HG02642 (cell line): Measurements from ENCODE around the gene ERBB2.

Experiments used
- ATAC-seq: cut with Tn5 transposase; IDR thresholded peaks from one replicate; pipeline ENCODE4 v1.9.1; 2021; ENCODE audit warnings: mild to moderate bottlenecking; ENCODE audit not compliant: unreplicated experiment, poor library complexity

Gene ERBB2

GRCh38 chr17:39699818-39700147 is at the start of gene ERBB2:
ERBB2 (plus strand) TSS chr17:39700064; CDS start chr17:39700239, 175 bp downstream.
- ATAC-seq = no peak

GRCh38 chr17:39650121-39650579 is 49.7 kb upstream of the ERBB2 start:
- ATAC-seq = no peak

- ATAC-seq = no peak
Observed at GRCh38 chr17:39651923-39652586, 47.8 kb upstream of the ERBB2 start.

GRCh38 chr17:39652587-39653315 is 47.1 kb upstream of the ERBB2 start:
- no peak for ATAC-seq

GRCh38 chr17:39653316-39653661 is 46.6 kb upstream of the ERBB2 start:
- no peak for ATAC-seq

DNA sequence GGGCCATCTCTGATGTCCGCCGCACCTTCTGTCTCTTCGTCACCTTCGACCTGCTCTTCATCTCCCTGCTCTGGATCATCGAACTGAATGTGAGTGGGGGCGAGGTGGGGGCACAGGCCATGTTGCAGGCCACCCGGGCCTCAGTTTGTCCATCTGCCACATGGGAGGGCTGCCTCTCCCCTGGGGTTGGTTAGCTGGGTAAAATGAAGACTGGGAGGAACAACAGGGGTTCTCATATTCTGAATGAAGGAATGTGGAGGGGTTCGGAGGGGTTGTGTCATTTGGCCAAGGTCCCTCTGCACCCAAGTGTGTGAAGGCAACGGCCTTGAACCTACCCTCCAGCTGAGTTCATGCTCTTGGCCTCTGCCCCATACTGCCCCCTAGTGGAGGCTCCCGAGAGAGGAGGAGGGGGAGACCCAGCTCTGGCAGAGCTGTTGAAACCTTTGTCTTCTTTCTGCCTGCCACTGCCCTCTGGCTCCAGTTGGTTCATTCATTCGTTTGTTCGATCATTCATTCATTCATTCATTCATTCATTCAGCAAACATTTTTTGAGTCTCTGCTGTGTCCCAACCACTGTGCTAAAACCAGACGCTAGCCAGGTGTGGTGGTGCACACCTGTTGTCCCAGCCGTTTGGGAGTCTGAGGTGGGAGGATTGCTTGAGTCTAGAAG is 46.1 kb upstream of the ERBB2 start:
- ATAC-seq = peak; percentile 48

GRCh38 chr17:39655105-39655504 is 44.8 kb upstream of the ERBB2 start:
- ATAC-seq = no peak

- ATAC-seq = no peak
Observed at GRCh38 chr17:39658346-39658745, 41.5 kb upstream of the ERBB2 start.

GRCh38 chr17:39658760-39659159 is 41.1 kb upstream of the ERBB2 start:
- no peak for ATAC-seq

- no peak for ATAC-seq
Observed at GRCh38 chr17:39659279-39660010, 40.4 kb upstream of the ERBB2 start.

- ATAC-seq = no peak
Observed at GRCh38 chr17:39660011-39660360, 39.9 kb upstream of the ERBB2 start.

DNA sequence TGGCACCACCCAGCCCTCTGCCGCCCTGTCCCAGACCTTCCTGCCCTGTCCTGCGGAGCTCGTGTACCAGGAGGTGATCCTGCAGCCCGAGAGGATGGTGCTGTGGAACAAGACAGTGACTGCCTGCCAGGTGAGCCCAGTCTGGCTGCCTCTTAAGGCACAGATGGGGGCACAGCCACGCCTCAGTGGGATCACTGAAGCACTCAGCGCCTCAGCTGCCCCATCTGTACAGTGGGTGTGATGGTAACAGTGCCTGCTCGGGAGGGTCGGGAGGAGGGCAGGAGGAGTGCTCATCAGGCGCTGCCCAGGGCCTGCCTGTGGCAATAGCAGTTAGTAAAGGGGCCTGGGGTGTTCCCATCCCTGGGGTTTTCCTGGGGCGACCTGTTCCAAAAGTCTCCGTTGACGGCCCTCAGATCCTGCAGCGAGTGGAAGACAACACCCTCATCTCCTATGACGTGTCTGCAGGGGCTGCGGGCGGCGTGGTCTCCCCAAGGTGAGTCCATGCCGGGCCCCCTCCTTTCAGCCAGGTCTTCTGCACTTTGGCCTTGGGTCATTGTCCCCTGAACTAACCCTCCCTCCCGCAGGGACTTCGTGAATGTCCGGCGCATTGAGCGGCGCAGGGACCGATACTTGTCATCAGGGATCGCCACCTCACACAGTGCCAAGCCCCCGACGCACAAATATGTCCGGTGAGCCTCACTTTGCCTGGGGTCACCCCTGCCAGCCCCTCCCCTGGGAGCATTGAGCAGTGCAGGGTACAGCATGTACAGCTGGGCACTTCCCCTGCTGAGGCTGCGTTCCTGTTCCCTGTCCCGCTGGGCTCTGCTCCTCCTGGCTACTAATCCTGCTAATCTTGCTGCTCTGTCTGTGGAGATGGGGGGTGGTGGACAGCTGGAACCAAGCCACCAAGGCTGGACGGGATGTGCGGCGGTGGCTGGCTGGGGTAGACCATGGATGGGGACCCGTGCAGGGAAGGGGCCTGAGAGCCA is 39.2 kb upstream of the ERBB2 start:
- ATAC-seq = no peak

GRCh38 chr17:39661744-39662541 is 37.9 kb upstream of the ERBB2 start:
- no peak for ATAC-seq

- ATAC-seq = no peak
Observed at GRCh38 chr17:39662551-39663339, 37.1 kb upstream of the ERBB2 start.

GRCh38 chr17:39663340-39663687 is 36.5 kb upstream of the ERBB2 start:
- no peak for ATAC-seq

DNA sequence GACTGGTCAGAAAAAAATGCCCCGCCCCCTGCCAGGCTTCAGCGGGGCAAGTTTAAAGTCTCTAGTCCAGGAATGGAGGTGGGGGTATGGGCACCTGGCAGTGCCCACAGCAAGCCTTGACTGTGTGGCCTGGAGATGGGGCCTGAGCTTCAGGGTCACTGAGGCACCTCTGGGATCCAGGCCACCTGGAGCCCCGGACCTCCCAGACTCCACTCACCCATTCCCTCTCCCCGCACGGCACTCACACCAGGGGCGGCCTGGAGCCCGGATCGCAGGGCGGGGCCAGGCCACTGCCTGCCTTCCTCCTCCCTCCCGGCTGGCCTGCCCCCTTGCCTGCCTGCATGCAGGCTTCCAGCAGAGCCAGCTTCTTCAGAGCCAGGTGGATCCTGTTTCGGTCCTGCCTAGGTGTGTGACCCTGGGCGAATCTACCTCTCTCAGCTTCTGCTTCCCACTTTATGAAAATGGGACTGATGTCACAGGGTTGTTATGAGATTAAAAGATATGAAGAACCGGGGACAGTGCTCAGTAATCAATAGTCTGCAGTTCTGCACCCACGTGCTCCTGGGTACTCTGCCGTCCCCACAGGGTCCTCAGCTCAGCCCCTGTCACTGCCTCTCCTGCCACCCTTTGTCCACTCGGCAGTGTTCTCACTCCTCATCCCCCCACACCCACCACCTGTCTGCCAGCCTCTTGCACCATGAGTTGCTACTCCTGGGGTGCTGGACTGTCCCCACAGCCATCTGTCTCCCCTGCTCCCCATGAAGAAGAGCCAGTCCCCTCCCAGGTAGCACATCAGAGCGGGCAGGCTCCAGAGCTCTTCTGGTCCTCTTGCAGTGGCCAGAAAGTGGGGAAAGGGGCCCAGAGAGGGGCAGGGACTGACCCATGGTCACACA is 35.9 kb upstream of the ERBB2 start:
- no peak for ATAC-seq
